ENCODE measurements around the gene UBALD2.

DNA sequence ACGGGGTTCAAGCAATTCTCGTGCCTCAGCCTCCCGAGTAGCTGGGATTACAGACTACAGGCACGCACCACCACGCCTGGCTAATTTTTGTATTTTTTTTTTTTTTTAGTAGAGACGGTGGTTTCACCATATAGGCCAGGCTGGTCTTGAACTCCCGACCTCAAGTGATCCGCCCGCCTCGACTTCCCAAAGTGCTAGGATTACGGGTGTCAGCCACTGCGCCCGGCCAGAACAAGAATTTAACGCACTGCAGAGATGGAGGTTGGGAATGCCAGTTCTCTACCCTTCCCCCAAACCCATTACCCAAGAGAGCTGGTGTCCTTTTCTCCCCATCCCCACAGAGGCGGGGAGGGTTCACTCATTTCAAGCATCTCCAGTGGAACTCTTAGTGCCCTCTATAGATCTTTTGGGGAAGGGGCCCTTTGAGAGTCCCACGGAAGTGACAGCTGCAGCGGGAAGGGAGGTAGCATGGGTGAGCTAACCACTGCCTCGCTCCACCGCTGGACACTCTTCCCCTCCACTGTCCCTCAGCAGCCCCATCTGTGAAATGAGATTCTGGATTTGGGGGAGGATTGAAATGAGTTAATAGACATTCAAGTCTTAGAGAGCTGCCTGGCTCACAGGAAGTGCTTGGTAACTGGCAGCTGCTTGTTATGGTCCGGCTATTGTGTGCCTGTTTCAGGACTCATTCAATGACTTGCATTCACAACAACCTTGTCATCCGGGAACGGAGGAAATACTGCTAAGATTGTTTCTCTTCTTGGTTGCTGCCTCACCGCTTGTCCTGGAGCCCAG lies 3.5 kb upstream of the UBALD2 start:
- TF ChIP-seq, protein P1, sequence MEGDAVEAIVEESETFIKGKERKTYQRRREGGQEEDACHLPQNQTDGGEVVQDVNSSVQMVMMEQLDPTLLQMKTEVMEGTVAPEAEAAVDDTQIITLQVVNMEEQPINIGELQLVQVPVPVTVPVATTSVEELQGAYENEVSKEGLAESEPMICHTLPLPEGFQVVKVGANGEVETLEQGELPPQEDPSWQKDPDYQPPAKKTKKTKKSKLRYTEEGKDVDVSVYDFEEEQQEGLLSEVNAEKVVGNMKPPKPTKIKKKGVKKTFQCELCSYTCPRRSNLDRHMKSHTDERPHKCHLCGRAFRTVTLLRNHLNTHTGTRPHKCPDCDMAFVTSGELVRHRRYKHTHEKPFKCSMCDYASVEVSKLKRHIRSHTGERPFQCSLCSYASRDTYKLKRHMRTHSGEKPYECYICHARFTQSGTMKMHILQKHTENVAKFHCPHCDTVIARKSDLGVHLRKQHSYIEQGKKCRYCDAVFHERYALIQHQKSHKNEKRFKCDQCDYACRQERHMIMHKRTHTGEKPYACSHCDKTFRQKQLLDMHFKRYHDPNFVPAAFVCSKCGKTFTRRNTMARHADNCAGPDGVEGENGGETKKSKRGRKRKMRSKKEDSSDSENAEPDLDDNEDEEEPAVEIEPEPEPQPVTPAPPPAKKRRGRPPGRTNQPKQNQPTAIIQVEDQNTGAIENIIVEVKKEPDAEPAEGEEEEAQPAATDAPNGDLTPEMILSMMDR (optimal IDR thresholded peaks at IDR 0.05 in 1 of 3, IDR thresholded peaks at IDR 0.05 in 1 of 3, conservative IDR thresholded peaks at IDR 0.05 in 1 of 3; ENCODE audit: extremely low read depth in 1 of 3, insufficient read depth in 2 of 3, low read length in 3 of 3), result no peak
- TF ChIP-seq EZH2 (IDR thresholded peaks at IDR 0.05; ENCODE audit: low read length), result no peak

All from keratinocyte (primary cell).